K562 (cell line): Measurements from ENCODE around the gene PLCL2.

Experiments
- CTCF ChIP-seq, 3 experiments: IDR thresholded peaks in 2 of 3; conservative IDR thresholded peaks in 1 of 3; 2 replicates each; pipeline ENCODE4 v1.5.1; 2011 to 2012; ENCODE audit warnings: low read length in 3 of 3, mild to moderate bottlenecking in 3 of 3, control low read depth in 2 of 3, improper control_type of control experiment in 1 of 3, inconsistent platforms in 1 of 3, low read depth in 1 of 3, mixed read lengths in 1 of 3, moderate library complexity in 1 of 3; ENCODE audit not compliant: insufficient read depth in 2 of 3
- ETV6 ChIP-seq, 3 experiments: fragments of 150-350 bp in 1 of 3; sonication (generic) in 1 of 3; formaldehyde crosslinking in 1 of 3; IDR thresholded peaks; 2 replicates each; pipeline versions ENCODE4 v1.6.1 to v1.8.0; 2014 to 2022; ENCODE audit warnings: borderline replicate concordance in 2 of 3, low read depth in 2 of 3, antibody characterized with exemption in 1 of 3, low read length in 1 of 3, mild to moderate bottlenecking in 1 of 3, missing genetic modification reagents in 1 of 3
- IRF2 ChIP-seq: sonication (generic); formaldehyde crosslinking; IDR thresholded peaks from 2 replicates; pipeline ENCODE4 v1.8.1; 2022; ENCODE audit warnings: mild to moderate bottlenecking, missing genetic modification reagents
- NR2C1 ChIP-seq, 2 experiments: fragments of 450-650 bp; IDR thresholded peaks; 2 replicates each; pipeline ENCODE4 v1.6.1; 2017; ENCODE audit warnings: mild to moderate bottlenecking in 2 of 2, antibody characterized with exemption in 1 of 2, inconsistent platforms in 1 of 2, missing compliant biosample characterization in 1 of 2, missing genetic modification characterization in 1 of 2
- RAD21 ChIP-seq, 2 experiments: fragments of 250-450 bp in 1 of 2; fragments of 450-650 bp in 1 of 2; sonication (Bioruptor Pico) in 1 of 2; formaldehyde crosslinking in 1 of 2; IDR thresholded peaks in 1 of 2; conservative IDR thresholded peaks in 1 of 2; 2 replicates each; pipeline versions ENCODE4 v1.4.0 to v1.8.0; 2020 to 2022; ENCODE audit warnings: mild to moderate bottlenecking in 2 of 2, moderate library complexity in 1 of 2

DNA sequence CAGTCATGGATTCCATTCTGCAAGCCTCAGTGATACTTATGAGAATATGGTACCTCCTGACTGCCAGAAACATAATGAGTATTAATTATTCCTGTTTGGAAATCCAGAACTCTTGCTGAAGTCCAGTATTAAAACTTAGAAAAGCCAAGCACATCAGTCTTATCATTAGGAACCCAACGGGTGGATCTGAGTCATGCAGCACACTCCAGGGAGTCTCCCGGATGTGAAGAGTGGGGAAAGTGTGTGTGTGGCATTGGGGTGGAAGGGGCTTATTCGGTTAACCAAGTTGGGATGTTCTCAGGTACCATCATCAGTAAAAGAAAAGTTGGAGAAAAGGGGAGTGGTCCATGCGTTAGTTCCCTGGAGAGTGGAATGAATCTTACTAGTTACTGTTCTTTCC, 181.1 kb downstream of the PLCL2 start:
- no peak for TF ChIP-seq NR2C1 (IDR thresholded peaks at IDR 0.05)
- no peak for TF ChIP-seq NR2C1 (tag; IDR thresholded peaks at IDR 0.05)
- no peak for TF ChIP-seq RAD21 (CRISPR knock-in tag; conservative IDR thresholded peaks at IDR 0.05 in 1 of 2, IDR thresholded peaks at IDR 0.05 in 1 of 2)
- TF ChIP-seq IRF2 (CRISPR knock-in tag), result no peak
- no peak for TF ChIP-seq ETV6 (IDR thresholded peaks at IDR 0.05; ENCODE audit: borderline replicate concordance in 1 of 2, low read depth in 2 of 2, low read length in 1 of 2)
- TF ChIP-seq ETV6 (CRISPR knock-in tag; IDR thresholded peaks at IDR 0.05; ENCODE audit: borderline replicate concordance), result no peak
- no peak for TF ChIP-seq CTCF (IDR thresholded peaks at IDR 0.05 in 2 of 3, conservative IDR thresholded peaks at IDR 0.05 in 1 of 3; ENCODE audit: insufficient read depth in 2 of 3, low read depth in 1 of 3, low read length in 3 of 3)
